WERI-Rb-1 (cell line): ENCODE data around the gene VGLL4.

Experiments
- DNase-seq: peaks from one replicate; pipeline ENCODE4 v3.0.0-alpha.2; 2020
- H3K27ac ChIP-seq: fragments of 250-450 bp; sonication (Bioruptor Pico); 2 replicates; pipeline ENCODE4 v1.5.1; 2020; ENCODE audit warnings: mild to moderate bottlenecking, moderate library complexity
- H3K27me3 ChIP-seq: fragments of 250-450 bp; sonication (Bioruptor Pico); 2 replicates; pipeline ENCODE4 v1.5.1; 2021; ENCODE audit warnings: mild to moderate bottlenecking, low read depth, moderate library complexity; ENCODE audit not compliant: insufficient read depth, severe bottlenecking
- H3K36me3 ChIP-seq: fragments of 250-450 bp; sonication (Bioruptor Pico); 2 replicates; pipeline ENCODE4 v1.5.1; 2020; ENCODE audit warnings: mild to moderate bottlenecking, moderate library complexity
- H3K4me3 ChIP-seq: 2 replicates; pipeline ENCODE4 v1.5.1; 2011; ENCODE audit warnings: low read depth, mild to moderate bottlenecking, control low read depth, low read length
- H3K9me3 ChIP-seq: fragments of 250-450 bp; sonication (Bioruptor Pico); 2 replicates; pipeline ENCODE4 v1.5.1; 2021; ENCODE audit warnings: mild to moderate bottlenecking, moderate library complexity; ENCODE audit not compliant: severe bottlenecking
- TF ChIP-seq, protein P1 (sequence below): IDR thresholded peaks from 2 replicates; pipeline ENCODE4 v1.5.1; 2011; ENCODE audit warnings: low read depth, mild to moderate bottlenecking, control low read depth, inconsistent platforms, low read length

VGLL4 gene

DNA sequence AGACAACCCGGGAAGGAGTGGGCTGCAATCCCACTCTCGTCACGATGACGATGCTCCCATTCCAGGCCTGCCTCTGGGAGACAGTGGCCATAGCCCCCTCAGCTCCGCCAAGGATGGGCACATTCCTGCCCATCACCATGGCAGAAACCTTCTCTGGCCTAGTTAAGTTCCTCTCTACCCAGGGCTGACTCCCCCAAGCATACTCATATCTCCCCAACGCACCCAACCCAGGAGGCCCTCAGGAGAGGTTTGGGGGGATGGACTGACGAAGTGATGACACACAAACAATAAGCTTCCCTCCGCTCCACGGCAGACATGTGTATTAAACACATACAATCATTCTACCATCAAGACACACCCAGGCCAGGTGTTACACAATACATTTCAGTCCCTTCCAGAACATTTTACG is 60.1 kb downstream of the VGLL4 start:
- H3K27me3 ChIP-seq: no peaks in the 10 kb centered on the region
- peaks cover 23% of the 10 kb centered on the region for H3K36me3 ChIP-seq
- no peak overlapping the region for H3K27ac ChIP-seq
- no peak overlapping the region for H3K4me3 ChIP-seq
- TF ChIP-seq, protein P1, sequence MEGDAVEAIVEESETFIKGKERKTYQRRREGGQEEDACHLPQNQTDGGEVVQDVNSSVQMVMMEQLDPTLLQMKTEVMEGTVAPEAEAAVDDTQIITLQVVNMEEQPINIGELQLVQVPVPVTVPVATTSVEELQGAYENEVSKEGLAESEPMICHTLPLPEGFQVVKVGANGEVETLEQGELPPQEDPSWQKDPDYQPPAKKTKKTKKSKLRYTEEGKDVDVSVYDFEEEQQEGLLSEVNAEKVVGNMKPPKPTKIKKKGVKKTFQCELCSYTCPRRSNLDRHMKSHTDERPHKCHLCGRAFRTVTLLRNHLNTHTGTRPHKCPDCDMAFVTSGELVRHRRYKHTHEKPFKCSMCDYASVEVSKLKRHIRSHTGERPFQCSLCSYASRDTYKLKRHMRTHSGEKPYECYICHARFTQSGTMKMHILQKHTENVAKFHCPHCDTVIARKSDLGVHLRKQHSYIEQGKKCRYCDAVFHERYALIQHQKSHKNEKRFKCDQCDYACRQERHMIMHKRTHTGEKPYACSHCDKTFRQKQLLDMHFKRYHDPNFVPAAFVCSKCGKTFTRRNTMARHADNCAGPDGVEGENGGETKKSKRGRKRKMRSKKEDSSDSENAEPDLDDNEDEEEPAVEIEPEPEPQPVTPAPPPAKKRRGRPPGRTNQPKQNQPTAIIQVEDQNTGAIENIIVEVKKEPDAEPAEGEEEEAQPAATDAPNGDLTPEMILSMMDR: no peak
- no peaks in the 10 kb centered on the region for H3K9me3 ChIP-seq
- DNase-seq: no peak

DNA sequence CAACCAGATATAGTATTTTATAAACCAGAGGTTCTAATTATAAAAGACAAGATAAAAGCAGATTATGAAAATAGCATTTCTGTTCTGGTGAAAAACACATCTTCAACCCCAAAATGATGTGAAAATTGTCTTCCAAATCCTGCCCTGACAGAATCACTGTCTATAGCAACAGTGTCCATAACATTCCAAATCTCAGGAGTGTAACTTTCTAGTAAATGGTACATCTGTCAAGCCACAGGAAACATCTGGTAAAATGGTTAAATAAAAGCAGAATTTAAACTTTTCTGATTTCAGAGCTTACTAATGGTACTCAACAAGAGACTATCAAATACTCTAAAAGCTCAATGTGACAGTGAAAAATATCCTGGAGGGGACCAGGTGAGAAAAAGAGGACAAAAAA is 60.5 kb downstream of the VGLL4 start:
- no peaks in the 10 kb centered on the region for H3K27me3 ChIP-seq
- peaks cover 20% of the 10 kb centered on the region for H3K36me3 ChIP-seq
- H3K4me3 ChIP-seq: no peak overlapping the region
- TF ChIP-seq, protein P1: no peak
- no peak overlapping the region for H3K27ac ChIP-seq
- no peaks in the 10 kb centered on the region for H3K9me3 ChIP-seq
- no peak for DNase-seq

DNA sequence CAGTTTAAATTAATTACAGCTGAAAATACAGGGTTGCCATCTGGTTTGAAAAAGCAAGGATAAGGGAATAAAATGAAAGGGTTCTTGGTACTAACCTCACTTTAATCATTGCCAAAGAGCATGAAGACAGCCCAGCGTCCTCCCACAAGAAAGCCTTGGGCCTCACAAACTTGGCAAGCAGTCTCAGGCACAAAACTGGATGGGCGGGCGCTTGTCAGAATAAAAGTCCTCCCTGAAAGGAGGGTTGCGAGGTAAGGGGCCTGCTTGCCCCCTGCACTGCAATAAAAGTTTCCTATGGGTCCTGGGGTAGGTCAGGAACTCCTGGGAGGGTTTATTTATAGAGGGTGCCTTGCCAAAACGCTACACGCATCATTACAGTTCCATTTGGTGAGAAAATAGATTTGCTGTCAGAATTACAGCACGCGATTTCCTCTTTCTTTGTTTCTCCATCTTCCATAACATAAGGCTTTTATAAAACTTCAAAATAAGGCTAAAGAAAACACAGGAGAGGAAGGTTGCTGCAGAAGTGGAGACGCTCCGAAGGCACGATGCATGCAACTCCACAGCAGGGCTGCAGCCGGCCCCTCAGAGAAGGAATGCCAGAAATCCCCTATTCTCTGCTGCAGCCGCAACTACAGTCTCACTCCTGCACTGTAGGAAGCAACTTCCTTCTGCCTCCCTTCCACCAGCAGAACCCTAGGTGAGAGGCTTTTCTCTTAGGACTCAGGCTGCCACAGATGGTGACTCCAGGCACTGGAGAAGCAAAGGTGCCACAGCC is 61.3 kb downstream of the VGLL4 start:
- Histone ChIP-seq H3K4me3 (no peak overlapping the region), H3K9me3 (no peaks in the 10 kb centered on the region), H3K36me3 (peaks cover 12% of the 10 kb centered on the region), H3K27ac (no peak overlapping the region), H3K27me3 (no peaks in the 10 kb centered on the region)
- DNase-seq: no peak
- TF ChIP-seq, protein P1: no peak

DNA sequence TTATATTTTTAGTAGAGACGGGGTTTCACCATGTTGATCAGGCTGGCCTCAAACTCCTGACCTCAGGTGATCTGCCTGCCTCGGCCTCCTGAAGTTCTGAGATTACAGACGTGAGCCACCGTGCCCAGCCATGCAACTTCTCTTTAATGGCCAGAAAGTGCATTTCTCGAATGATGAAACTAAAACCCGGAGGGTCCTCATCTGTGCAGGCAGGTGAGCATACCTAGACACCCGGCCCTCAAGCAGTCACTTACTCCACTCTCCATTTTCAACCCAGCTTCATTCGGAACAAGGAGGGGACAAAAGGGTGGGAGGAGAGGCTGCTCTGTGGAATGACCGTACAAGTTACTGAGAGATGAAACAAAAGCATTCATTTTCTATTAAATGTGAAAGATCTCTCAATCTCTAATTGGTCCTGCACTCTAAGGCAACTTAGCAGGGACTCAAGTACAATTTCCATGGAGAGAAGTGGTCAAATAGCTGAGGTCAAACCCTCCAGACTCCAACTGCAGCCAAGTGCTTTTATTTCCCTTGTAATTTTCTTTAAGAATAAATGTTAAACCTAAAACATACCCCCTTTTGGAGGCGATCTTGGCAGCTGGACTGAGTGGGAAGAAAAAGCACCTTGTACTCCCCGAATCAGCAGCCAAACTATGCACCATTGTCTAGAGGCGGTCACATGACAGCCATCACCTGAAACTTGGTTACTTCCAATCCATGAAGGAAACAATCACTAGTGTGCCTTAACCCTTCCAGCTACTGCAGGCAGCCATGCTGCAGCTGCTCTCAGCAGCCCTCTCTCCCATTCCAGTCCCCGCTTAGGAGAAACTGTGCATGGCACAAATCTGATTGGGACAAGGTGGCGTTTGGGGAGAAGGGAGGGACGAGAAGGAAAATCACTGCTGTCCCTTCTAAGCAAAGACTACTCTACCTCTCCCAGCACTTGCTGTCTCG is 62.2 kb downstream of the VGLL4 start:
- no peaks in the 10 kb centered on the region for H3K27me3 ChIP-seq
- peaks cover 8% of the 10 kb centered on the region for H3K36me3 ChIP-seq
- TF ChIP-seq, protein P1: no peak
- H3K27ac ChIP-seq: no peak overlapping the region
- no peak for DNase-seq
- H3K9me3 ChIP-seq: no peaks in the 10 kb centered on the region
- no peak overlapping the region for H3K4me3 ChIP-seq

DNA sequence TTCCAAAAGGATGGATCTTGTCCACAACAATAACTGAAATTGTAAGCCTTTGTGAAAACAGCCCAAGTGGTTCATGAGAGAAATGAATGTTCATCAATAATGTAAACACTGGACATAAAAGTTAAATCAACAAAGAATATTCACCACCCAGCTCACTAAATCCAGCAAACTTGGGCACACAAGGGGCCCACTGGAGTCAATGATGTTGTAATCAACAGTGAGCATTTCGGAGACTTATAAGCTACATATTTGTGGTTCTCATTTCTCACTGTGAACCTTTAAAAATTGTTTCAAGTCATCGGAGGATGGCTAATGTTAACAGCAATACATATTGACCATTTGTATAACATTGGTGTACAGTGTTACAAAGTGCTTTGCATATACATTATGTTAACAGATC is 63.1 kb downstream of the VGLL4 start:
- H3K36me3 ChIP-seq: peaks cover 8% of the 10 kb centered on the region
- no peaks in the 10 kb centered on the region for H3K9me3 ChIP-seq
- H3K27me3 ChIP-seq: no peaks in the 10 kb centered on the region
- DNase-seq: no peak
- no peak overlapping the region for H3K27ac ChIP-seq
- TF ChIP-seq, protein P1: no peak
- no peak overlapping the region for H3K4me3 ChIP-seq
